Mononuclear cell (primary cell): ENCODE measurements around the gene POMP. TPM values are rescaled to one million over a fixed set of nuclear protein-coding genes. Genes with fewer than 3 reads are reported as not detected.

Experiments
- total RNA-seq: library from RNA; depleted of rRNA; stranded (reverse); fragments of >200 nt; gene quantifications from one replicate; pipeline ENCODE4 v1.2.3, GENCODE V29; 2012

Gene POMP
- total RNA-seq, 1 donor = 41.2 TPM

Other genes starting within 250 kb of the POMP start
- gene FLT1, start 164.0 kb upstream of the POMP start, total RNA-seq = 1.8 TPM
- gene SLC46A3, start 59.8 kb downstream of the POMP start, total RNA-seq = 8.1 TPM
- 0.10 TPM for gene MTUS2, start 161.2 kb downstream of the POMP start, total RNA-seq